GM23338 (cell line): ENCODE measurements around the gene C13orf46. TPM values are rescaled to one million over a fixed set of nuclear protein-coding genes. Genes with fewer than 3 reads are reported as not detected.

ENCODE experiments used
- ATAC-seq: fragments of 200-7000 bp; cut with Tn5 transposase; 3 replicates; pipeline ENCODE4 v1.9.1; 2020
- DNase-seq: peaks from one replicate; pipeline ENCODE4 v3.0.0-alpha.2; 2015; ENCODE audit warnings: low spot score
- H2AFZ ChIP-seq: fragments of 200-600 bp; sonication (generic); 2 replicates; pipeline ENCODE4 v1.8.0; 2016; ENCODE audit warnings: antibody characterized with exemption, mild to moderate bottlenecking, moderate library complexity
- H3F3A ChIP-seq: fragments of 200-600 bp; sonication (generic); replicated peaks from 2 replicates; pipeline ENCODE4 v1.8.0; 2017; ENCODE audit warnings: antibody characterized with exemption, mixed run types, low read depth
- H3K27ac ChIP-seq: fragments of 200-600 bp; sonication (generic); 2 replicates; pipeline ENCODE4 v1.6.1; 2016; ENCODE audit warnings: low read depth
- H3K27me3 ChIP-seq: fragments of 200-600 bp; sonication (generic); 2 replicates; pipeline ENCODE4 v1.8.0; 2016; ENCODE audit warnings: mild to moderate bottlenecking, mixed run types, moderate library complexity; ENCODE audit not compliant: insufficient read depth
- H3K36me3 ChIP-seq: fragments of 200-600 bp; sonication (generic); 2 replicates; pipeline ENCODE4 v1.8.0; 2016; ENCODE audit warnings: mild to moderate bottlenecking; ENCODE audit not compliant: insufficient read depth
- H3K4me1 ChIP-seq: fragments of 200-600 bp; sonication (generic); 2 replicates; pipeline ENCODE4 v1.8.0; 2016; ENCODE audit warnings: mild to moderate bottlenecking, moderate library complexity; ENCODE audit not compliant: insufficient read depth
- H3K4me2 ChIP-seq: fragments of 200-600 bp; sonication (generic); 2 replicates; pipeline ENCODE4 v1.7.1; 2017; ENCODE audit warnings: mixed run types
- H3K4me3 ChIP-seq: fragments of 200-600 bp; sonication (generic); 2 replicates; pipeline ENCODE4 v1.6.1; 2016; ENCODE audit warnings: mixed run types
- H3K79me2 ChIP-seq: fragments of 200-600 bp; sonication (generic); replicated peaks from 2 replicates; pipeline ENCODE4 v1.8.0; 2017; ENCODE audit warnings: mild to moderate bottlenecking; ENCODE audit not compliant: insufficient read depth
- H3K9me2 ChIP-seq: fragments of 200-600 bp; sonication (generic); 2 replicates; pipeline ENCODE4 v1.8.0; 2017; ENCODE audit not compliant: insufficient read depth
- H4K20me1 ChIP-seq: fragments of 200-600 bp; sonication (generic); replicated peaks from 2 replicates; pipeline ENCODE4 v1.8.0; 2017; ENCODE audit warnings: mild to moderate bottlenecking; ENCODE audit not compliant: insufficient read depth
- H3K27ac Mint-ChIP-seq: 2 replicates; pipeline ENCODE4 v1.8.0; 2020; ENCODE audit warnings: inconsistent platforms, mild to moderate bottlenecking, moderate library complexity, mixed read lengths
- H3K27me3 Mint-ChIP-seq: 3 replicates; pipeline ENCODE4 v1.8.0; 2022; ENCODE audit warnings: low read depth, mild to moderate bottlenecking, moderate library complexity, mixed read lengths, inconsistent platforms; ENCODE audit not compliant: insufficient read depth, poor library complexity
- H3K36me3 Mint-ChIP-seq: 3 replicates; pipeline ENCODE4 v1.8.0; 2021; ENCODE audit warnings: low read depth, mild to moderate bottlenecking, inconsistent platforms, moderate library complexity, mixed read lengths
- H3K4me1 Mint-ChIP-seq: 3 replicates; pipeline ENCODE4 v1.8.0; 2020; ENCODE audit warnings: mild to moderate bottlenecking, inconsistent platforms, mixed read lengths
- H3K4me3 Mint-ChIP-seq: 3 replicates; pipeline ENCODE4 v1.8.0; 2021; ENCODE audit warnings: moderate library complexity, mild to moderate bottlenecking, inconsistent platforms, mixed read lengths
- H3K9me3 Mint-ChIP-seq: 3 replicates; pipeline ENCODE4 v1.8.0; 2020; ENCODE audit warnings: moderate library complexity, mild to moderate bottlenecking, inconsistent platforms, mixed read lengths
- CREB1 ChIP-seq: fragments of 250-450 bp; sonication (Bioruptor Pico); IDR thresholded peaks from 2 replicates; pipeline ENCODE4 v1.5.0; 2020; ENCODE audit warnings: low read depth, mild to moderate bottlenecking, moderate library complexity
- CTCF ChIP-seq, 2 experiments: fragments of 200-600 bp in 1 of 2; sonication (generic) in 1 of 2; conservative IDR thresholded peaks; 2 replicates each; pipeline versions ENCODE4 v1.5.1 to v1.6.1; 2016 to 2017; ENCODE audit warnings: antibody characterized with exemption in 2 of 2, low read depth in 2 of 2, mild to moderate bottlenecking in 2 of 2, moderate library complexity in 1 of 2
- ETS1 ChIP-seq: IDR thresholded peaks from 2 replicates; pipeline ENCODE4 v1.6.1; 2016; ENCODE audit warnings: antibody characterized with exemption
- EZH2 ChIP-seq: fragments of 200-600 bp; sonication (generic); IDR thresholded peaks from one replicate; pipeline ENCODE4 v1.8.0; 2017; ENCODE audit warnings: antibody characterized with exemption, mild to moderate bottlenecking, low read depth; ENCODE audit not compliant: unreplicated experiment
- EZH2phosphoT487 ChIP-seq: fragments of 200-600 bp; sonication (generic); IDR thresholded peaks from one replicate; pipeline ENCODE4 v1.8.1; 2018; ENCODE audit warnings: antibody characterized with exemption; ENCODE audit not compliant: unreplicated experiment
- JUNB ChIP-seq: IDR thresholded peaks from one replicate; pipeline ENCODE4 v1.6.1; 2016; ENCODE audit warnings: antibody characterized with exemption; ENCODE audit not compliant: unreplicated experiment
- NANOG ChIP-seq: IDR thresholded peaks from 2 replicates; pipeline ENCODE4 v1.6.1; 2016; ENCODE audit warnings: antibody characterized with exemption, borderline replicate concordance
- POLR2AphosphoS5 ChIP-seq: IDR thresholded peaks from 2 replicates; pipeline ENCODE4 v1.6.1; 2016; ENCODE audit warnings: antibody characterized with exemption, low read depth
- REST ChIP-seq: IDR thresholded peaks from one replicate; pipeline ENCODE4 v1.6.1; 2018; ENCODE audit warnings: antibody characterized with exemption; ENCODE audit not compliant: unreplicated experiment
- STAT1 ChIP-seq: IDR thresholded peaks from one replicate; pipeline ENCODE4 v1.6.1; 2016; ENCODE audit warnings: antibody characterized with exemption; ENCODE audit not compliant: unreplicated experiment
- ZNF114 ChIP-seq: fragments of 250-450 bp; sonication (Bioruptor Pico); IDR thresholded peaks from 2 replicates; pipeline ENCODE4 v1.5.0; 2020; ENCODE audit warnings: mild to moderate bottlenecking, moderate library complexity
- ZNF331 ChIP-seq: fragments of 250-450 bp; sonication (Bioruptor Pico); IDR thresholded peaks from 2 replicates; pipeline ENCODE4 v1.5.0; 2020; ENCODE audit warnings: low read depth, mild to moderate bottlenecking, moderate library complexity
- ZNF462 ChIP-seq: fragments of 250-450 bp; sonication (Bioruptor Pico); IDR thresholded peaks from 2 replicates; pipeline ENCODE4 v1.5.0; 2020; ENCODE audit warnings: mild to moderate bottlenecking, moderate library complexity
- polyA plus RNA-seq: library from polyadenylated mRNA; unstranded; fragments of >200 nt; fragmentation: Nextera tagmentation; extraction: Ambion mirVana; gene quantifications from 2 replicates; pipeline ENCODE4 v1.2.1, GENCODE V29; 2016
- total RNA-seq: library from RNA; depleted of rRNA; stranded (reverse); fragments of >200 nt; shearing (Covaris generic); gene quantifications from 2 replicates; pipeline ENCODE4 v1.2.3, GENCODE V29; 2014

The C13orf46 gene
- total and polyA plus RNA-seq, 2 experiments from 2014 or later, result 0.44 to 1.5 TPM

GRCh38 chr13:113921763-113922162 is 52.1 kb downstream of the C13orf46 start (continued):
- no peak for TF ChIP-seq ZNF462 (CRISPR knock-in tag)

- H3K9me3 Mint-ChIP-seq, result peaks cover 11% of the 10 kb centered on the region
- no peaks in the 10 kb centered on the region for H4K20me1 ChIP-seq
- H3K4me1 ChIP-seq, result no peaks in the 10 kb centered on the region
- no peaks in the 10 kb centered on the region for H3F3A ChIP-seq
- no peaks in the 10 kb centered on the region for H3K79me2 ChIP-seq
- ATAC-seq (no peak), DNase-seq (no peak)
- no peak overlapping the region for H3K4me3 ChIP-seq
- H3K27ac ChIP-seq, result no peak overlapping the region
- H2AFZ ChIP-seq, result no peak overlapping the region
- H3K9me2 ChIP-seq, result no peaks in the 10 kb centered on the region
- no peaks in the 10 kb centered on the region for H3K27me3 ChIP-seq
- H3K4me2 ChIP-seq, result no peak overlapping the region
- H3K27me3 Mint-ChIP-seq, result peaks cover 9% of the 10 kb centered on the region
- no peak overlapping the region for H3K27ac Mint-ChIP-seq
- H3K4me3 Mint-ChIP-seq, result no peak overlapping the region
- peaks cover 7% of the 10 kb centered on the region for H3K4me1 Mint-ChIP-seq
- no peaks in the 10 kb centered on the region for H3K36me3 ChIP-seq
- no peaks in the 10 kb centered on the region; the same call in 1 of the 3 replicates for H3K36me3 Mint-ChIP-seq
- TF ChIP-seq ZNF114 (CRISPR knock-in tag) (no peak), POLR2AphosphoS5 (no peak), ZNF331 (CRISPR knock-in tag) (no peak), STAT1 (no peak), EZH2 (no peak), REST (no peak), CREB1 (CRISPR knock-in tag) (no peak), CTCF (conservative IDR thresholded peaks at IDR 0.05; ENCODE audit: low read depth in 2 of 2) (no peak), EZH2phosphoT487 (no peak), JUNB (no peak), NANOG (no peak), ETS1 (no peak)
Measured at GRCh38 chr13:113920606-113921286, 53.1 kb downstream of the C13orf46 start.
